GM12878 (cell line): ENCODE data around the gene ATG14. TPM values are rescaled to one million over a fixed set of nuclear protein-coding genes. Genes with fewer than 3 reads are reported as not detected.

ENCODE experiments used
- ATAC-seq: fragments of 200-7000 bp; cut with Tn5 transposase; 3 replicates; pipeline ENCODE4 v1.9.1; 2020; ENCODE audit warnings: mild to moderate bottlenecking, moderate library complexity
- BruUV-seq: library from RNA; stranded (reverse); fragments of 400-500 nt; replicated peaks from 2 replicates; lab custom pipeline; 2021; lab: Mats Ljungman, UMichigan
- CTCF ChIA-PET: fragments of 300-600 bp; sonication (Branson Sonifier 250); formaldehyde crosslinking; extraction: SDS; loops from one replicate; lab custom pipeline; 2021; ENCODE audit warnings: inconsistent platforms; lab: Yijun Ruan, JAX
- POLR2A ChIA-PET: fragments of 350-600 bp; formaldehyde crosslinking; extraction: SDS; loops from one replicate; lab custom pipeline; 2021; ENCODE audit warnings: inconsistent platforms; lab: Charles Lee
- RAD21 ChIA-PET: fragments of 300-600 bp; sonication (Branson Sonifier 250); formaldehyde crosslinking; loops from one replicate; lab custom pipeline; 2023; ENCODE audit warnings: antibody characterized with exemption; ENCODE audit not compliant: unreplicated experiment; lab: Charles Lee
- SMC1A ChIA-PET: fragments of 300-600 bp; sonication (Branson Sonifier 250); formaldehyde crosslinking; loops from one replicate; lab custom pipeline; 2023; ENCODE audit not compliant: unreplicated experiment, uncharacterized antibody; lab: Charles Lee
- DNase-seq: peaks from one replicate; pipeline ENCODE4 v3.0.0-alpha.2; 2011; ENCODE audit warnings: low read depth, low spot score
- FAIRE-seq: peaks from 3 replicates; lab custom pipeline; 2011; peaks lifted over from hg19 to GRCh38; lab: Jason Lieb, UNC
- H2AFZ ChIP-seq: 2 replicates; pipeline ENCODE4 v1.6.0; 2011; ENCODE audit warnings: low read depth, low read length, control low read depth; ENCODE audit not compliant: control insufficient read depth
- H3K27ac ChIP-seq: 2 replicates; pipeline ENCODE4 v1.5.1; 2011; ENCODE audit warnings: control low read depth; ENCODE audit not compliant: control insufficient read depth, insufficient read depth
- H3K27me3 ChIP-seq, 2 experiments: replicated peaks in 1 of 2; 2 replicates each; pipeline versions ENCODE4 v1.6.0 to v1.6.1; 2011; ENCODE audit warnings: low read length in 1 of 2; ENCODE audit not compliant: control insufficient read depth in 2 of 2, insufficient read depth in 2 of 2
- H3K36me3 ChIP-seq, 2 experiments: 2 replicates each; pipeline ENCODE4 v1.5.1; 2011; ENCODE audit warnings: low read length in 1 of 2; ENCODE audit not compliant: control insufficient read depth in 2 of 2, insufficient read depth in 2 of 2
- H3K4me1 ChIP-seq: 2 replicates; pipeline ENCODE4 v1.6.1; 2011; ENCODE audit warnings: mild to moderate bottlenecking, low read length, moderate library complexity, mixed read lengths; ENCODE audit not compliant: control insufficient read depth, insufficient read depth
- H3K4me2 ChIP-seq: 2 replicates; pipeline ENCODE4 v1.6.0; 2011; ENCODE audit warnings: control low read depth; ENCODE audit not compliant: control insufficient read depth, insufficient read depth
- H3K4me3 ChIP-seq: fragments of 200-600 bp; sonication (generic); 2 replicates; pipeline ENCODE4 v1.5.1; 2016
- H3K79me2 ChIP-seq: 2 replicates; pipeline ENCODE4 v1.6.0; 2011; ENCODE audit warnings: low read length; ENCODE audit not compliant: control insufficient read depth, insufficient read depth
- H3K9ac ChIP-seq: 2 replicates; pipeline ENCODE4 v1.8.0; 2011; ENCODE audit warnings: low read length, control low read depth, mixed read lengths; ENCODE audit not compliant: control insufficient read depth, insufficient read depth
- H3K9me3 ChIP-seq: replicated peaks from 3 replicates; pipeline ENCODE4 v1.5.1; 2011; ENCODE audit warnings: mild to moderate bottlenecking, low read length; ENCODE audit not compliant: control insufficient read depth, insufficient read depth
- H4K20me1 ChIP-seq: 2 replicates; pipeline ENCODE4 v1.6.0; 2011; ENCODE audit not compliant: control insufficient read depth, insufficient read depth
- BACH1 ChIP-seq: fragments of 450-650 bp; IDR thresholded peaks from 2 replicates; pipeline ENCODE4 v1.6.1; 2017; ENCODE audit warnings: mild to moderate bottlenecking, borderline replicate concordance
- FOXK2 ChIP-seq: fragments of 450-650 bp; IDR thresholded peaks from 2 replicates; pipeline ENCODE4 v1.6.1; 2017; ENCODE audit warnings: mild to moderate bottlenecking, moderate library complexity
- FOXM1 ChIP-seq: IDR thresholded peaks from 2 replicates; pipeline ENCODE4 v1.6.1; 2012; ENCODE audit warnings: low read depth, mild to moderate bottlenecking, inconsistent platforms, low read length, moderate library complexity
- IKZF2 ChIP-seq, 2 experiments: fragments of 450-650 bp; IDR thresholded peaks; 2 replicates each; pipeline ENCODE4 v1.6.1; 2017; ENCODE audit warnings: mild to moderate bottlenecking in 2 of 2, moderate library complexity in 2 of 2
- MTA2 ChIP-seq: fragments of 450-650 bp; IDR thresholded peaks from 2 replicates; pipeline ENCODE4 v1.6.1; 2016; ENCODE audit warnings: low read depth, mild to moderate bottlenecking, moderate library complexity
- SMARCA5 ChIP-seq: fragments of 450-650 bp; IDR thresholded peaks from 2 replicates; pipeline ENCODE4 v1.6.1; 2017; ENCODE audit warnings: mild to moderate bottlenecking
- SMC3 ChIP-seq: IDR thresholded peaks from 2 replicates; pipeline ENCODE4 v1.6.1; 2011; ENCODE audit warnings: low read length, improper control_type of control experiment, borderline replicate concordance
- SRF ChIP-seq, 2 experiments: IDR thresholded peaks; 2 replicates each; pipeline ENCODE4 v1.6.1; 2011; ENCODE audit warnings: low read depth in 2 of 2, low read length in 2 of 2, mild to moderate bottlenecking in 1 of 2, moderate library complexity in 1 of 2
- WGBS: methylation state at CpG from one replicate; pipeline ENCODE4 v1.1.6; 2016; ENCODE audit warnings: low lambda C conversion rate; ENCODE audit not compliant: insufficient replicate concordance, insufficient coverage; ENCODE audit errors: missing lambda C conversion rate; 5-methylcytosine and 5-hydroxymethylcytosine counted together
- in situ Hi-C: fragments of 300-500 bp; cut with MboI; formaldehyde crosslinking; loops from 9 replicates; pipeline ENCODE4 v1.14.3; 2018; ENCODE audit warnings: mixed read lengths
- intact Hi-C: fragments of 100-400 bp; cut with micrococcal nuclease; formaldehyde crosslinking; loops from one replicate; pipeline ENCODE4 v1.14.2; 2022; ENCODE audit not compliant: unreplicated experiment
- polyA plus RNA-seq, 11 experiments: library from polyadenylated mRNA; depleted of rRNA in 4 of 11; unstranded in 6 of 11; stranded (reverse) in 5 of 11; fragments of >200 nt; fragmentation: Nextera tagmentation in 4 of 11; fragmentation: Illumina TruSeq in 1 of 11; extraction: Ambion mirVana in 4 of 11; extraction: Trizol in 1 of 11; gene quantifications; 1 replicate in 1 of 11; 2 replicates in 10 of 11; pipeline versions ENCODE4 v1.2.1 to v1.2.3, GENCODE V29; 2011 to 2016; ENCODE audit warnings: inconsistent platforms in 2 of 11, missing spikeins in 2 of 11, low read depth in 1 of 11
- total RNA-seq, 4 experiments: library from RNA; depleted of rRNA in 3 of 4; stranded (reverse); fragments of >200 nt in 3 of 4; fragmentation: Illumina TruSeq in 1 of 4; extraction: Trizol in 1 of 4; gene quantifications; 2 replicates each; pipeline versions ENCODE4 v1.2.1 to v1.2.3, GENCODE V29; 2013 to 2021
- TF ChIP-seq, protein P1 (sequence below): IDR thresholded peaks from 2 replicates; pipeline ENCODE4 v1.6.1; 2012; ENCODE audit warnings: mild to moderate bottlenecking, low read depth, low read length
- TF ChIP-seq, protein P2 (sequence below): fragments of 450-650 bp; IDR thresholded peaks from 2 replicates; pipeline ENCODE4 v1.6.1; 2017; ENCODE audit warnings: mild to moderate bottlenecking, low read depth, inconsistent platforms; ENCODE audit not compliant: poor library complexity, severe bottlenecking

Gene ATG14
- total and polyA plus RNA-seq, 10 of the 15 experiments (the other 5 are each of a cell fraction or from before 2014, with no cell fraction given) = 1.1 to 6.4 (median 5.0) TPM

DNA sequence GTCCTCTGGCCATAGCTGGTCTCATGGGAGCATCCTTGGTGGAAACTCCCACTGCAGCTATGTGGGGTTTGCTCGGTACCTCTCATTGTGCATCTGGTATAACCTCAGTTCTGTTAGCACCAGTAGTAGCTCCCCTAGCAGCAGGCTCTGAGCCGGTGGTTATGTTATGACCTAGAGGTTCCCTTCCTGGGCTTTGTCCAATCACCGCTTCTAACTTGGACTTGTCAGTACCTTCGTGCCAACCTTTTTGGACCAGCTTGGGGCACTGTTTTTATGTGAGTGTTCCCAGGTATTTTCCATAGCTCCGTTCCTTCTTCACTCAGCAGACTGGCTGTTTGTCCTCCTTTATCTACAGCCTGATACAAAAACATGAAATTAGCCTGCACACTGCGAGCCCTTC is 55.7 kb downstream of the ATG14 start:
- Histone ChIP-seq H3K79me2 (no peaks in the 10 kb centered on the region), H3K4me2 (no peak overlapping the region), H3K4me3 (no peak overlapping the region), H3K27me3 (no peaks in the 10 kb centered on the region), H4K20me1 (no peaks in the 10 kb centered on the region), H3K36me3 (peaks cover 3 to 12% of the 10 kb centered on the region in 2 experiments), H3K27ac (no peak overlapping the region), H3K9ac (no peak overlapping the region), H3K9me3 (no peaks in the 10 kb centered on the region), H3K4me1 (no peaks in the 10 kb centered on the region), H2AFZ (no peak overlapping the region)
- RAD21 ChIA-PET = interaction anchor here (1.4 to 7.4 kb wide), 5 partner anchors 9 to 143 kb away, joined by 3 to 65 read pairs (median 7); partner anchors contain the start of gene FBXO34
- ATAC-seq = no peak
- WGBS = 81% methylated on average over 6 of the region's 6 CpGs
- CTCF ChIA-PET = interaction anchor here (0.5 to 13.6 kb wide), 16 partner anchors 9 to 269 kb away, joined by 3 to 255 read pairs (median 7); partner anchors contain the start of gene FBXO34
- intact Hi-C loops (no loop called here), in situ Hi-C loops (no loop called here)
- SMC1A ChIA-PET = interaction anchor here (0.7 to 12.7 kb wide), 7 partner anchors 11 to 143 kb away, joined by 3 to 161 read pairs (median 26); partner anchors contain the start of gene FBXO34
- FAIRE-seq = no peak
- POLR2A ChIA-PET = no interaction called here
- no peak for DNase-seq
- TF ChIP-seq SRF (IDR thresholded peaks at IDR 0.05; ENCODE audit: low read depth in 2 of 2, low read length in 2 of 2) (no peak), MTA2 (no peak)
- BruUV-seq = no TSS peak

DNA sequence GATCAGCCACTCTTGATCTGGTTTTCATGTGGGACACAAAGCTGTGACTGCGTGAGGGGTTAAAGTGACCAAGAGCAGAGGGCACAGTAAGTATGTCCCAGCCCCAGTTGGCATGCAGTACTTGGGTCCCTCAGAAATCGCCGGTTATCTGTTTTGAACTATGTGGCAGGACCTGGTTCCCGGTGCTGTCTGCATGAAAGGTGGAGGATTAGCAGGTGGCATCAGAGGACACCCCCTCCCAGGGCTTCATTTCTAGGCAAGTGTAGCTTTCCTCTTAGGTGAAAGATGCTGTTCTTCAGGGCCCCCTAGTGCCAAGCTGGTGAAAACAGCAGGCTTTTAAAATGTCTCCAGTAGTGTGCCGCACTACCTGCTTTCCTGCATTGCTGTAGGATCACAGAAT is 57.1 kb downstream of the ATG14 start:
- in situ Hi-C loops = loop anchor here (5.0 kb wide), 1 partner anchor 82 kb away; the partner anchor contains the start of gene FBXO34
- TF ChIP-seq FOXM1 (no peak), SMC3 (peak; percentile 78; the same call in 1 of the 2 replicates), FOXK2 (no peak), IKZF2 (IDR thresholded peaks at IDR 0.05) (no peak), BACH1 (0 out of 2 replicates have a peak, but pooled peaks have one; percentile 10), SMARCA5 (0 out of 2 replicates have a peak, but pooled peaks have one; percentile 22)
- TF ChIP-seq, protein P1, sequence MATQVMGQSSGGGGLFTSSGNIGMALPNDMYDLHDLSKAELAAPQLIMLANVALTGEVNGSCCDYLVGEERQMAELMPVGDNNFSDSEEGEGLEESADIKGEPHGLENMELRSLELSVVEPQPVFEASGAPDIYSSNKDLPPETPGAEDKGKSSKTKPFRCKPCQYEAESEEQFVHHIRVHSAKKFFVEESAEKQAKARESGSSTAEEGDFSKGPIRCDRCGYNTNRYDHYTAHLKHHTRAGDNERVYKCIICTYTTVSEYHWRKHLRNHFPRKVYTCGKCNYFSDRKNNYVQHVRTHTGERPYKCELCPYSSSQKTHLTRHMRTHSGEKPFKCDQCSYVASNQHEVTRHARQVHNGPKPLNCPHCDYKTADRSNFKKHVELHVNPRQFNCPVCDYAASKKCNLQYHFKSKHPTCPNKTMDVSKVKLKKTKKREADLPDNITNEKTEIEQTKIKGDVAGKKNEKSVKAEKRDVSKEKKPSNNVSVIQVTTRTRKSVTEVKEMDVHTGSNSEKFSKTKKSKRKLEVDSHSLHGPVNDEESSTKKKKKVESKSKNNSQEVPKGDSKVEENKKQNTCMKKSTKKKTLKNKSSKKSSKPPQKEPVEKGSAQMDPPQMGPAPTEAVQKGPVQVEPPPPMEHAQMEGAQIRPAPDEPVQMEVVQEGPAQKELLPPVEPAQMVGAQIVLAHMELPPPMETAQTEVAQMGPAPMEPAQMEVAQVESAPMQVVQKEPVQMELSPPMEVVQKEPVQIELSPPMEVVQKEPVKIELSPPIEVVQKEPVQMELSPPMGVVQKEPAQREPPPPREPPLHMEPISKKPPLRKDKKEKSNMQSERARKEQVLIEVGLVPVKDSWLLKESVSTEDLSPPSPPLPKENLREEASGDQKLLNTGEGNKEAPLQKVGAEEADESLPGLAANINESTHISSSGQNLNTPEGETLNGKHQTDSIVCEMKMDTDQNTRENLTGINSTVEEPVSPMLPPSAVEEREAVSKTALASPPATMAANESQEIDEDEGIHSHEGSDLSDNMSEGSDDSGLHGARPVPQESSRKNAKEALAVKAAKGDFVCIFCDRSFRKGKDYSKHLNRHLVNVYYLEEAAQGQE = no peak
- TF ChIP-seq, protein P2, sequence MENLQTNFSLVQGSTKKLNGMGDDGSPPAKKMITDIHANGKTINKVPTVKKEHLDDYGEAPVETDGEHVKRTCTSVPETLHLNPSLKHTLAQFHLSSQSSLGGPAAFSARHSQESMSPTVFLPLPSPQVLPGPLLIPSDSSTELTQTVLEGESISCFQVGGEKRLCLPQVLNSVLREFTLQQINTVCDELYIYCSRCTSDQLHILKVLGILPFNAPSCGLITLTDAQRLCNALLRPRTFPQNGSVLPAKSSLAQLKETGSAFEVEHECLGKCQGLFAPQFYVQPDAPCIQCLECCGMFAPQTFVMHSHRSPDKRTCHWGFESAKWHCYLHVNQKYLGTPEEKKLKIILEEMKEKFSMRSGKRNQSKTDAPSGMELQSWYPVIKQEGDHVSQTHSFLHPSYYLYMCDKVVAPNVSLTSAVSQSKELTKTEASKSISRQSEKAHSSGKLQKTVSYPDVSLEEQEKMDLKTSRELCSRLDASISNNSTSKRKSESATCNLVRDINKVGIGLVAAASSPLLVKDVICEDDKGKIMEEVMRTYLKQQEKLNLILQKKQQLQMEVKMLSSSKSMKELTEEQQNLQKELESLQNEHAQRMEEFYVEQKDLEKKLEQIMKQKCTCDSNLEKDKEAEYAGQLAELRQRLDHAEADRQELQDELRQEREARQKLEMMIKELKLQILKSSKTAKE = no peak

More for the DNA sequence above, 57.1 kb downstream of the ATG14 start:
- H3K27ac ChIP-seq = no peak overlapping the region
- H3K4me2 ChIP-seq = no peak overlapping the region
- intact Hi-C loops = loop anchor here (1.0 kb wide), 3 partner anchors 83 to 141 kb away; partner anchors contain the start of gene FBXO34
- BruUV-seq = no TSS peak
- H3K79me2 ChIP-seq = no peaks in the 10 kb centered on the region; the same call in 1 of the 2 replicates
- WGBS = 97% methylated on average over 5 of the region's 5 CpGs
- FAIRE-seq = peak; percentile 79
- ATAC-seq = peak; percentile 97
- ChIA-PET POLR2A (interaction anchor here (0.6 to 1.3 kb wide), 3 partner anchors 82 to 233 kb away, joined by 4 to 5 read pairs (median 5); no protein-coding TSS in a partner anchor), CTCF (interaction anchor here (0.6 to 13.6 kb wide), 47 partner anchors 9 to 303 kb away, joined by 3 to 255 read pairs (median 6); partner anchors contain the start of genes DLGAP5, FBXO34 and MAPK1IP1L), SMC1A (interaction anchor here (0.6 to 12.7 kb wide), 30 partner anchors 9 to 162 kb away, joined by 3 to 161 read pairs (median 5); partner anchors contain the start of gene FBXO34), RAD21 (interaction anchor here (0.7 to 7.4 kb wide), 25 partner anchors 8 to 1120 kb away, joined by 3 to 65 read pairs (median 5); partner anchors contain the start of genes DLGAP5, FBXO34 and MAPK1IP1L)
- no peak overlapping the region for H2AFZ ChIP-seq
- H3K4me1 ChIP-seq = peaks cover 2% of the 10 kb centered on the region
- no peak for DNase-seq
- H4K20me1 ChIP-seq = no peaks in the 10 kb centered on the region
- no peaks in the 10 kb centered on the region for H3K27me3 ChIP-seq
- H3K9me3 ChIP-seq = no peaks in the 10 kb centered on the region
- H3K4me3 ChIP-seq = no peak overlapping the region
- H3K9ac ChIP-seq = no peak overlapping the region
- peaks cover 7 to 16% of the 10 kb centered on the region in 2 experiments for H3K36me3 ChIP-seq
